Skeletal muscle cell (primary cell): ENCODE data around the gene IFT43.

Experiments
- DNase-seq: peaks from one replicate; pipeline ENCODE4 v3.0.0-alpha.2; 2010; ENCODE audit warnings: low read depth
- H3K4me3 ChIP-seq: 2 replicates; pipeline ENCODE4 v1.5.1; 2011; ENCODE audit warnings: low read depth, mild to moderate bottlenecking, control low read depth, low read length, moderate library complexity

The IFT43 gene

DNA sequence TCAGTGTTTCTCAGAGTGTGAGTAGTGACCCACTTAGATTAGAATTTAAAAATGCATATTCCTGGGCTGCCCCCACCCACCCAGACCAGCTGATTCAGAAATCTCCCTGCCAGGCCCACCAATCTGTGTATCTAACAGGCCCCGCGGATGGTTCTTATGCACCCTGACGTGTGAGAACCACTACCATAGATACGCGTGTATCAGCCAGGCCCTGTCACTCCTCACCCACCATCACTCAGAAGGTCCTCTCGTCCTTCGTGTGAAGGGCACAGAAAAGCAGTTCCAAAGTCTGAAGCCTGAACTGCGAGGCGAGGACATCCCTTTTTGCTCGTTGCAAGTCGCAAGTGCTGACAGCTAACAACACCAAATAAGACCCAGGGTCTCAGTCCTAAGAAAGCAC is 72.4 kb downstream of the IFT43 start:
- no peak for DNase-seq

DNA sequence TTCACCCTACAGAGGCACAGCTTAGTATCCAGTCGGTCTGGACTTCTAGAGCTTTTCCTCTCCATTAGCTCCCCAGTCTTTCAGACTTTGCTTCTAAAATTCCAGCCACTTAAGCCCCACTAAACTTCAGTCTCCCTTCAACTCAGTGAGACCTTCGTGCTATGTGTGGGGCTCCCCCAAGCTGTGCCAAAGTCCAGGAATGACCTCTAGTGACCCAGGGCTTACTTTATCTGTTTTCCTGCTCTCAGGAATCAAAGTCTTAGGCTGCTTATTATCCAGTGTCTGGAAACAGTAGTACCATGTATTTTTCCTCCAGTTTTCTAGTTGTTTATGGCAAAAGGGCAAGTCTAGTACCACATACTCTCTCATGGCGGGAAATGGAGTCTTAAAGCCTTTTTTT is 77.8 kb downstream of the IFT43 start:
- DNase-seq, result no peak
- H3K4me3 ChIP-seq, result no peak overlapping the region

More for the DNA sequence above, 72.4 kb downstream of the IFT43 start:
- H3K4me3 ChIP-seq, result no peak overlapping the region

DNA sequence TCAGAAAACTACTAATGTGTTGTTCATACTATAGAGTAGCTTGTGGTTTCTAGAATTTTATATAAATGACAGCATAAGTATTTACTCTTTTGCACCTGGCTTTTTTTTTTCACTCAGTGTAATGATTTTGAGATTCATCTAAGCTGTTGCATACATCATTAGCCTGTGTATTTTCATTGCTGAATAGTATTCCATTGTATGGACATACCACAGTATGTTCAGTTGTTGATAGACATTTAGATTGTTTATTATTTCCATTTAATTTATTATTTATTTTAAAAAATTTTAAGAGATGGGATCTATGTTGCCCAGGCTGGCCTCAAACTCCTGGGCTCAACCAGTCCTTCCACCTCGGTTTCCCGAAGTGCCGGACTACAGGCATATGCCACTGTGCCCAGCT is 80.0 kb downstream of the IFT43 start:
- H3K4me3 ChIP-seq, result no peak overlapping the region
- no peak for DNase-seq

DNA sequence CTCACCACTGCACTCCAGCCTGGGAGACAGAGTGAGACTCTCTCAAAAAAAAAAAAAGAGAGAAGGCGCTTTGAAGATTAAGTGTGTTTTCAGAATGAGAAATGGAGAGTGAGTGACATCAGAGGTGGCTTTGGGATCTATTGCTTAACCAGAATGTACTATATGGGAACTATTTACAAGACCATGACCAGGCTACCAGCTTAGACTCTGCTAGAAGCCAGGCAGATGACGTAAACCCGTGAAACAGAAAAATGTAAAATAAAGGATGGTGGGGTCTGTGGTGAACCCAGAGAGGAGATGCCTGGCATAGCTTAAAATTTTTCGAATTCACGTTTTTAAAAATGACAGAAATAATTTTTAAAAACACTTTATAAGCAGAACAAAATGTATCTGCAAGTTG is 82.0 kb downstream of the IFT43 start:
- no peak for DNase-seq
- no peak overlapping the region for H3K4me3 ChIP-seq

DNA sequence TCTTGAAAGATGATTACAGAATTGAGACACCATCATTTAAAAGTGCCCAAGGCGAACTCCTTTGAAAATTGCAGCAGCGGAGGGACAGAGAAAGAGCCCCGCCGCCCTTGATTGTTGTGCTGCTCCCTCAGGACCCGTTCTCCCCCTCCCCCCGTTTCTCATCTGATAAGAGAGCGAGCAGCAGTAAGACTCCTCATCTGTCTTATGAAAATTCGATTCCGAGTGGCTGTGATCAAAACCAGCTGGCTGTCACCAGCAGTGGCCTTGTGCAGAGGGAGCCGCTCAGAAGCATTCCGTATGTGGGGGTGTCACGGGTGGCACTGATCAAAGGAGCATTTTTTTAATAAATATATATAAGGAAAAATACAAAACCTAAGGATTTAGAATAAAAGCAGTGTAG is 88.2 kb downstream of the IFT43 start:
- no peak overlapping the region for H3K4me3 ChIP-seq
- DNase-seq, result no peak

DNA sequence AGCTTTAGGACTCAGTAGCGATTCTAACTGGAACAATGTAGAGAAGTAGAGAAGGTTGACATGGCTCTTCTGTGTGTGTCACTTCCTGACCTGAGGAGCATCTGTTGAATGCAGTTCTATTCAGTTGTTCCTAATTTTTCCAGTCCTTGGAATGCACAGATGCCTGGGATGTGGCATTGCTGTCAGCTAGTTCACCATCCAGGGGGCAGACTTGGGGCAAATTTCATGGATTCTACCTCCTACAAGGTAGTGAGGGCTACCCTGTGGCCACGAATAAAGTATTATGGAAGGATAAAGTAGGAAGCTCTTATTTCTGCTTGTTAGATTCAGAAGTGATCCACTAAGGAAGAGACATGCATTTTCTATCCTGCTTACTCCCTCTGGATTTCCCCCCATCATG is 91.8 kb downstream of the IFT43 start:
- no peak for DNase-seq
- no peak overlapping the region for H3K4me3 ChIP-seq

DNA sequence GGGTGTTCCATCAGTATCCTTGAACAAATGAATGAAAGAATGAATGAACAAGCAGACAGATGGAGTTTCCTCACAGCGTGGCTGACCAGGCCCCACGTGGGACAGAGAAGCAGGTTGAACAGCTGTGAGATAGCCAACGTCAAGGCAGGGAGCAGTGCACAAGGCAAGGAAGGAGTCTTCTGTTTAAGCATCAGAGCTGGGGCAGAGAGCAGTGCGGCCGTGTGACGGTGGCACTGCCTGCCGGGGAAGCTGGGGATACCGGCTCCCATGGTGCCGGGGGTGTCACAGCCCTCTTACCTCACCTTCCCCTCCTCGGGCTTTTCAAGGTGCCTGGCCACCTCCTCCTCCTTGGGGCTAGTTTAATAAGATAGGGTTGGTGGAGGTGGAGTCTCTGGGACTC is 92.9 kb downstream of the IFT43 start:
- no peak overlapping the region for H3K4me3 ChIP-seq
- no peak for DNase-seq

DNA sequence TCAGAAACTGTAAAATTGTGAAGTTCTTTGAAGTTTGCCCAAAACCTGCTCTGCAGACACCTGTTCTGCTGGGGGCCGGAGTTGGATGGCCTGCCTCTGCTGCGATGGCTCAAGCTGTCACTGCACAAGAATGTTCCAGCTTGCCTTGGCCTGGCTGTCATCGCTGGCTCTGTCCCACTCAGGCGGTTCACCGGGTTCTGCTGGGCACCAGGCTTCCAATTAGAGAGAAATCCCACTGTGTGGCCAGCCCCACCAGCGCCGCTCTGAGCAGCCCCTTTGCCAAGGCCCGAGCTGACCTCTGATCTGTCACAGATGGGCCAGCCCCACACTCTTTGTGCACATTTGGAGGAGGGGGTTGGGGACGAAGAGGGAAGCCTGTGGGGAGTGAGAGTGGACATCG is 94.5 kb downstream of the IFT43 start:
- no peak overlapping the region for H3K4me3 ChIP-seq
- no peak for DNase-seq

DNA sequence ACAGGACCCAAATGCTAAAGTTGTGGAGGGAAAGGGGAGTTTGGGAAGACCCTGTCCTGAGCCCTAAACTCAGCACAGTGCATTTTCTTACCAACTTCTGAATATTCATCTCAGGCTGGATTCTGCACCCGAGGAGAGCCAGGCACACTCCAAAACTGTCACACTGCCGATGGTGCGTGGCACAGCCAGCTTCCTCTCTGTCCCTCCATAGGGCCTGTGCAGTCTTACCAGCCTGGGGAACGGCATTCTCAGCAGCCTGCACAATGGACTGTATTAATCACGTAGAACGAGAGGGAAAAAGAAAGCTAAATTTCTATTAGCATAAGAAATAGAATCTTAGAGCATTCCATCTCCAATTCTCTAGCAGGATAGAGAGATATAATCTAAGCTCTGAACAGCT is 94.9 kb downstream of the IFT43 start:
- H3K4me3 ChIP-seq, result no peak overlapping the region

DNA sequence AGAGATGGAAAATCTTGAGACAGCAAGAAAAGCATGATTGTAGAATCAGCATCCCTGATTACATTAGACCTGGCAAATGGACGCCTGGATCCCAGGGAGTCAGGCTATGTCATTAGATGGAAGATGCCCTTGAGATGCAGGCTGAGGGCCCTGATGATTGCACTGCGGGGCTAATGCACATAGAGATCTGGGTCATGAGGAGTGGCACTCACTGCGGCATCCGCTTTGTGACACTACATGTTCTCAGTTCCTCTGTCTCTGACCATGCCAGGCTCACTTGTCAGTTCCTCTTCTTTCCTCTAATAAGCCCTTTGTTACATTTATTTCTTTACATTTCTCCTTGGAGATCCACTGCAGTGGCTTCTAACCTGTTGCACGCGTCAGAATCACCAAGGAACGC is 96.1 kb downstream of the IFT43 start:
- DNase-seq, result no peak
- H3K4me3 ChIP-seq, result no peak overlapping the region

More for the DNA sequence above, 94.9 kb downstream of the IFT43 start:
- DNase-seq, result no peak

DNA sequence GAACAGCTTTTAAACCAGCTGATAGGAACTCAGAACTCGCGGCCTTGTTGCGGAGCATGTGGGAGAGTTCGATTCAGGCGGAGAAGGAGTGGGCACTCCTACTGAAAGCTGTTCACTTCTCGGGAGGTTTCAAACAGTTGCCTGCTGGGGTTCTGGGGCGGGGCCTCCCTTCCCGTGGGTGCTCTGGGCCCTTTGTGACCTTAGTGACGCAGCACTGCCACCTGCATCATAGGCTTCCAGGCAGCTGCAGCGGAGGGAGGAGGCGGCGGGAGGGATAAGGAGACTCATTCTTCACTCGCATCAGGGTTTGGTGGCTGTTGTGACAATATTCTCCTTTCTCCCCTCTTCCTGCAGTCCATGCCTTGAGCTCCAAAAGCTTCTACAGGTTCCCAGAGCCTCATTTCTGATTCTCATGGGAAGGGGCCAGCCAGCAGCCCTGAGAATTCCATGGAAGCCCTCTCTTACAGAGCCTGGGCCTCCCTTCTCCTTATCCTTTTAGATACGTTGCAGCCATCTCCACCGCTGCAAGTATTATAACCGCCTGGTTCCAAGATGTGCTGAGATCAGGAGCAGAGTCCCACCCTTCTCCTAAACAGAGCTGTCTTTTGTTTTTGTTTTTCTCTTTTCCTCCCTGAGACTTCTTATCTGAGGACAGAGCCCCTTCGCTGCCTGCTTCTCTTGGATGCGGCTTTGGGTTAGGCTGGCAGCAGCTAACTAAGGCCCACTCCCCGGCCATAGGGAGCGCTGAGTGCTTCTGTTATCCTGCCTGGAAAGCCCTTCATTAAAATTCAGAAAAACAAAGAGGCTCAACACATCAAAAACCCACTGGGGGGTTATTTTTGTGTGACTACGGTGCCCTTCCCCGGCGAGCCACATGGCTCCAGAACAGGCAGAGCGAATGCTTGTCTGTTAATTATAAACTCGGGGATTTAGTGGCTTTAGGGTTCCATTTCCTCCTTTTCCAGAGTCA is 98.5 kb downstream of the IFT43 start:
- no peak for DNase-seq
- H3K4me3 ChIP-seq, result no peak overlapping the region

DNA sequence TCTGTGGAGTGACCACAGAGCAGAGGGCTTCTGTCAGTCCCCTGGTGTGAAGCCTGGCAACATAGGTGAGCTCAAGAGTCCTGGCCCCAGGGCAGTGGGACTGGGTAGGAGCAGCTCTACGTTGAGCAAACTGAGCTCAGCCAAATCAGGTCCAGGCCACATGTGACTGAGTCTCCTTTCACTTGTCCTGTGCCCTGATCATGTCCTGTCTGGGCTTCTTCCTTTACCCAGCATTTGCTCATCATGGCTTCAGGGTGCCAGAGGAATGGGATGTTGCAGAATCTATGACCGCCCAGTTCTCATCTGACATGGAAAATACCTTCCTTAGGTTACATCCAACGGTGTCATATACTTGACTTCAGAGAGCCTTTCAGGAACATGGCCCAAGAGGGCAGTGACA is 99.8 kb downstream of the IFT43 start:
- H3K4me3 ChIP-seq, result no peak overlapping the region
- DNase-seq, result no peak

DNA sequence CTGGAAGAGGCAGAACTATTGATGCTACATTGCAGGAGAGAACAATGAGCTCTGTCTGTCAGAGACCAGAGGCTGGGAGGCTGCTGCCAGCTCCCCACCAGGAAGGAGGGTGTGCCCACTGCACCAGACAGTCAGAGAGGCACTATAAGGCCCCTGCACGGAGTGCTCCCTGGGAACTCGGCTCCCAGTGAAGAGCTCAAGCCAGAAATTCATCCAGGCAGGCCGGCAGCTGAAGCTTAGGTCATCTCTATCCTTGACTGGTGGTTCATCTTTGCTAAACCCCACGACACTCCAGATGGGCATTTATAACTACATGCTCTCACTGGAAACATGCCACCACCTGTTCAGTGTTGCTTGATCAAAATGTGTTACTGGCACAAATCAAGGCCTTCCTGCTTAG is 101.1 kb downstream of the IFT43 start:
- H3K4me3 ChIP-seq, result no peak overlapping the region
- DNase-seq, result no peak

DNA sequence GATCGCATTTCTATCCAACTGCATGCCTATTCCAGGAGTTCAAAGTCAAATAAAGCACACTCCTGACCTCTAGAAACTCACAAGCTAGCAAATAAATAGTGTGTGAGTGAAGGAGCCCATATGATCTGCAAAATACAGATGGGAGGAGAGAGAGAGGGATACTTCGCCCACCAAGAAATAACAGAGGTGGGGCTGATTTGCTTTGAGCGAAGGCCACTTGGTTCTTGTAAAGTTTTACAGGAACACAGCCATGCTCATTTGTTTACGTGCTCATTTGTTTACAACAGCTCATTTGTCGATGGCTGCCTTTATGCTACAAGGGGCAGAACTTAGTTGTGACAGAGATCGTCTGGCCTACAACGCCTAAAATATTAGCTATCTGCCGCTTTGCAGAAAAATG is 102.8 kb downstream of the IFT43 start:
- no peak for DNase-seq
- H3K4me3 ChIP-seq, result no peak overlapping the region

DNA sequence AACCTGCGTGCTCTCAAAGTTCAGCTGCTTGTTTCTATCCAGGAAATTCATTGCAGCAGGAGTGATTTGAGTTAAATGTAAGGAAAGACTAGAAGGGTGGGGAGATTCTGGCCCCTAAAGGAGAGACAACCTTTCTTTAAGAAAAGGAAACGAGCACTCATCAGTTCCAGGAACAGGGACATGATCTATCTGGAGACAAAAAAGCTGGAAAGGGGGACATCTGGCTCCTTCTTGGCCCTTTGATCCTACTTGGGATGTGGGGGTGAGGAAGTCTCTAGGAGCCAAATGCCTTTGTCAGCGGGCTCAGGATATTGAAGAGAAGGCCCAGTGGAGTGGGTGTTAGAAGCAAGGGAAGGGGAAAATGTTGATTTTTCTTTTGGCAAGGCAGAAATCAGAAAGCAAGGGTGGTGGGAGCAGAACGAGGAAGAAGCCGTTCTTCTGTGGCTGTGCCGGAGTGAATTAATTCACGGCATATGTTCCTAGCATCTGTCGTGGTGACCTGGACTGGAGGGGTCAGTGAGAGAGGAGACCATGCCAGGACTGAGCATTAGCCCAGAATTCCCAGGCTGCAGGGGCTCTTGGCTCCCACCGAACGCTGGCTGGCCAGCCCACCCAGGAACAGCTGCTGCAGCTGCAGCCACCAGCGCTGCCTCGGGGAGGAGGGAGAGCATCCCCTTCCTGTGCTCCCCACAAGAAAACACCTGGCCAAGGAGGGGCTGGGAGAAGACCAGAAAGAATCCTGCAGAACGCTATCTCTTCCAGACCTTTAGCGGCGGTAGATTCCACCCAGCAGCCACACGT is 103.4 kb downstream of the IFT43 start:
- DNase-seq, result no peak
- H3K4me3 ChIP-seq, result no peak overlapping the region

DNA sequence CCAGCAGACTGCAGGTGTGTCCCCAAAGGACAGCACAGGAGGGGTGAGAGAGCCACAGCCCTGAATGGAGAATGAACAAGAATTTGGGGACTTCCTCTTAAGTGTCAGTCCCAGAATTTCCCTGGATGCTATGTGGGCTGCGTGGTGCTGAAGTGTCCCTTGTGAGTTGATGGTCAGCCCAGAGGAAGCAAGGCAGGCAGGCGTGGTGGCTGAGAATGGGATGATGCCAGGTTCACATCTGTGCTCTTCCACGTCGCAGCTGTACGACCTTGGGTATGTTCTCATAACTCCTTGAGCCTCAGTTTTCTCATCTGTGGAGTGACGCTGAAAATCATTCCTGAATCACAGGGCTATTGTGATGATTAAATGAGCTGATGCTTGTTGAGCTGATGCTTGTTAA is 104.0 kb downstream of the IFT43 start:
- no peak for DNase-seq
- no peak overlapping the region for H3K4me3 ChIP-seq

DNA sequence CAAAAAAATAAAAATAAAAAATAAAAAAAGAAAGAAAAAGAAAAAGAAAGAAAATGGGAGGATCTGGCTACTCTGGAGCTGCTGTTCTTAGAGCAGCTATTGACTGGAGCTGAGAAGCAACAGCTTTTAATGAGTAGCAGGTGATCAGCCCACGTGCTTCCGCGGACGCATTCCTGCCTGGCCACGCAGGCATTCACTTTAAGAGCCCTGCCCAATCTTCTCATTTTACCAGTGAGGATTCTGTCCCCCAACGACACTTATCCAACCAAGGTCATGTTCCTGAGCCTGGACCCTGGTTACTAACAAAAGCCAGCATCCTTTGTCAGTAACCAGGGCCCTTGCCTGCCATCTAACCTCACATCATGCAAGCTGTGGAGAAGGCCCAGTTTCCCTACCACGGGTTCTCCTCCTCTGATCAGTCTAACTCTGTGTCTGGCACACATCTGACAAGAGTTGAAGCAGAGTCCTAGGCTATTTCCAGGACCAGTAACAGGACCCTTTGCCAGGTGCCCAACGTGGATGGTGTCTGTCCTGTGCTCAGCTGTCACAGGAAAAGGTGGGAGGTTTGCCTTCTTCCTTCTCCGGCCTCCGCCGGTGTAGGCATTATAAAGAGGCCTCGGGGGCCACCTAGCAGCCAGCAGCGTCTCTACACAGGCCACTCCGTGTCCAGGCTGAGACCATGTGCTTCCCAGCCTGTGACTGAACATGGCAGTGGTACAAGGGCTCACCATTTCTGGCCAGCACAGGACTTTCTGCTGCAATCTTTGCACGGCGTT is 105.2 kb downstream of the IFT43 start:
- no peak overlapping the region for H3K4me3 ChIP-seq
- DNase-seq, result no peak

DNA sequence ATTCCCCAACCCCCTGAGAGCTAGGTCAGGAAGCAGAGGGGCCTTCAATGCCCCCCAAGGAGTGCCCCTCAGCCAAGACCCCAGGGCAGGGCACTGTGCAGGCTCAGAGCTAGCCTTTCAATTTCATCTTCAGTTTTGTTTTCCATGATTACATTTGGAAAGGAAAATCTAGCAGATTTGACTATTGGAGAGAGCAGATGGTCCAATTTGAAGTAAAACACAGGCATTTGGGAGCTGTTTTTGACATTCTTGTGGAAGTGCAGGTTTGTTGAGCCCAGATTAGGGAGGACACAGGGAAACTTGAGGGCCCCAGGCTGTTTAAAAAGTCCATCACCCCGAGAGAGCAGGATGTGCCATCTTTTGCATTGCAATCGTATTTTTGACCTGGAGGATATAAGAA is 107.5 kb downstream of the IFT43 start:
- no peak overlapping the region for H3K4me3 ChIP-seq
- no peak for DNase-seq

DNA sequence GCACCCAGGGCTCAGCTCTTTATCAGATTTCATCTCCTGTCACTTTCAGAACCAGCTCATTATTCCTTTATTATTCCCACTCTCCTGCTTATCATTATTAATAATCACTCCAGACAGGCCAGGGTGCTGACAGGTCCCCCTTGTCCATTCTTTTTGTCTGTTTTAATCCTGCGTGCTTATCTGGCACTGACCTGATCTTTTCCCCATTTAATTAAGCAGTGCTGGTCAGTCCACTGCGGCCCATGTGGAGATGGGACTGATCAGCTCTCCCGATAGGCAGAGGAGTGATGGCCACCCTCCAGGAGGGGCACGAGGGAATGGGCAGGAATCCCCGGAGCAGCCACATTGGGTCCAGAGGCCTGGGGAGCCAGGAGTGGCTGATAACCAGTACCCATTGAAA is 110.7 kb downstream of the IFT43 start:
- H3K4me3 ChIP-seq, result no peak overlapping the region
- DNase-seq, result no peak

DNA sequence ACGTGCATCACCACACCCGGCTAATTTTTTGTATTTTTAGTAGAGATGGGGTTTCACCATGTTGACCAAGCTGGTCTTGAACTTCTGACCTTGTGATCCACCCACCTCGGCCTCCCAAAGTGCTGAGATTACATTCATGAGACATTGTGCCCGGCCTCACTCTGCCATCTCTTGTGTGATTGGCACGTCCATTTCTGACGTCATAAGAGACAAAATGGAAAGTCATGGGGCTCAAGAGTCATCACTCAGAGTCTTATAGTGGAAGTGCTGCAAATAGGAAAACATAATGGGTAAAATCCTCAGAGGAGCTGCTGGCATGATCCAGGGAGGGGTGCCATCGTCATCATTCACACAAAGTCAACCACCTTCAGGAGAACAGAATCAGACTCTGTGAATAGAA is 112.0 kb downstream of the IFT43 start:
- DNase-seq, result no peak
- H3K4me3 ChIP-seq, result no peak overlapping the region
